Activated CD4-positive, alpha-beta T cell treated with anti-CD3 and anti-CD28 coated beads, Interleukin-2, Interleukin-6, amounts not matched to agents 100 ng/mL and 50 ng/mL, durations not matched to agents 16 hours and 8 hours (primary cell): ENCODE results near the gene TRIM49C.
"Not testable (repeated sequence)": the region's sequence is repeated elsewhere in the genome, so short reads cannot be mapped to it uniquely, and the experiment has no call there.

ENCODE experiments used
- DNase-seq: peaks from one replicate; pipeline ENCODE4 v3.0.0-alpha.2; 2020

Gene TRIM49C, protein sequence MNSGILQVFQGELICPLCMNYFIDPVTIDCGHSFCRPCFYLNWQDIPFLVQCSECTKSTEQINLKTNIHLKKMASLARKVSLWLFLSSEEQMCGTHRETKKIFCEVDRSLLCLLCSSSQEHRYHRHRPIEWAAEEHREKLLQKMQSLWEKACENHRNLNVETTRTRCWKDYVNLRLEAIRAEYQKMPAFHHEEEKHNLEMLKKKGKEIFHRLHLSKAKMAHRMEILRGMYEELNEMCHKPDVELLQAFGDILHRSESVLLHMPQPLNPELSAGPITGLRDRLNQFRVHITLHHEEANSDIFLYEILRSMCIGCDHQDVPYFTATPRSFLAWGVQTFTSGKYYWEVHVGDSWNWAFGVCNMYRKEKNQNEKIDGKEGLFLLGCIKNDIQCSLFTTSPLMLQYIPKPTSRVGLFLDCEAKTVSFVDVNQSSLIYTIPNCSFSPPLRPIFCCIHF

DNA sequence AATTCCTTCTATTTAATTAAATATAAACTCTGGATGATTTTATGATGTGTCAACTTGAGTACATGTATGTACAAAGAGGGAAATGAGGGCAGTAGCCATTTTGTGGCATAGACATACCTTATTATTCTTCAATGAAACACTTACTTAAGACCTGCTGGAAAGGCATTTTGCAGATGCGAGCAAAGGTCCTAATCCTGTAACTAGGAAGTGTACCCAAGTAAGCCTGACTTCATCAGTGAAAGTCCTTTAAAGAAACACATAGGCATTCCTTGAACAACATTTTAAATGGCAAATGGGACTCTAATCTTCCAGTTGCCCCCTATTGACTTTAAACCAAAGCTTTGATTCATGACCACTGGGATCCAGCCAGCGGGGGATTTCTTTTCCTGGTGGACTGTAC, at the start of gene TRIM49C:
Gene TRIM49C (plus strand): TSS at position 301 of the 400 bp plus-strand sequence. CDS start 4,106 bp downstream, outside the sequence.
- DNase-seq = not testable (repeated sequence)

DNA sequence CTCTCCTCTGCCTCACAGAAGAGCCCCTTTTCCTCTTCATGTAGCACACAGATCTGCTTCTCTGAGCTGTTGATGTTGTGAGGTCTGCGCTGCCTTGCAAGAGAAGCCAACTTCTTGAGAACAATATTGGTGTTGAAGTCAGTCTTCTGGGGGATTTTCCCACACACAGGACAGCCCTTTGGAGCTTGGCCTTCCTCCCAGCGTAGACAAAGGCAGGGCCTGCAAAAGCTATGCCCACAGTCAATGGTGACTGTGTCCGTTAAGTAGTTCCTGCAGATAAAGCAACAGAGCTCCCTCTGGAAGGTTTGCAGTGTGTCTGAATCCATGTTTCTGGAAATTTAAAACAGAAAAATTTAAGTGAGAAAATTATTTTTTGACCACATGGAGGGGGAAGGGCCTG, 6.7 kb upstream of the TRIM49C start:
- DNase-seq = not testable (repeated sequence)

GRCh38 chr11:90051591-90052209, 20.8 kb downstream of the TRIM49C start:
- DNase-seq = not testable (repeated sequence)

- peak; percentile 1 for DNase-seq
Measured at GRCh38 chr11:90052311-90052710, 21.4 kb downstream of the TRIM49C start.

- not testable (repeated sequence) for DNase-seq
Measured at GRCh38 chr11:90053545-90053944, 22.6 kb downstream of the TRIM49C start.

DNA sequence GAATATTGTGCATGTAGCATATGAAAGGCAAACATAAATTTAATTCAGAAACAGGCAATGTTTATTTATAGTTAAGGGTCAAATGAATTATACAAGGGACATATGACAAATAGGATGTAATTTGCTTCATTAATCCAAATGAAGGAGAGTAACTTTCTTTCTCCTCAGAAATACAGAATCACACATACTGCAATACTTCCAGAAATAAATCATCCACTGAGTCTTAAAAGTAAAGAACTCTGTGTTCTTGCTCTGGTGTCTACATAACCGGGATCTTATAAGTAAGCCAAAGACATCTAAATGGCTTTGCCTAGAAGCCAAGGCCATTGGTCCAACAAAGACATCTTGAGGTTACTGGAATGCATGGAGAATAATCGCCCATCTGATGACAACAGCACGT, 54.7 kb downstream of the TRIM49C start, which contains the start of gene UBTFL1:
Gene UBTFL1 (plus strand): TSS at position 301 of the 400 bp plus-strand sequence. CDS start 0 bp downstream, at position 301.
- DNase-seq = not testable (repeated sequence)

GRCh38 chr11:90088731-90089130, 57.8 kb downstream of the TRIM49C start:
- DNase-seq = not testable (repeated sequence)
